Peyer's patch (tissue), 4 donors: ENCODE measurements around the gene CC2D2A.

Source experiments
- POLR2A ChIP-seq, 2 donors: fragments of 450-650 bp; IDR thresholded peaks; one replicate each; pipeline ENCODE4 v1.5.1; 2017; ENCODE audit warnings: antibody characterized with exemption in 2 of 2, mild to moderate bottlenecking in 2 of 2, moderate library complexity in 2 of 2
- TF ChIP-seq, protein P1 (sequence below), 6 experiments: fragments of 450-650 bp in 4 of 6; fragments of 200-600 bp in 2 of 6; sonication (generic) in 1 of 6; IDR thresholded peaks; one replicate each; pipeline ENCODE4 v1.5.1; 2017 to 2019; ENCODE audit warnings: antibody characterized with exemption in 6 of 6, mild to moderate bottlenecking in 3 of 6, moderate library complexity in 1 of 6

DNA sequence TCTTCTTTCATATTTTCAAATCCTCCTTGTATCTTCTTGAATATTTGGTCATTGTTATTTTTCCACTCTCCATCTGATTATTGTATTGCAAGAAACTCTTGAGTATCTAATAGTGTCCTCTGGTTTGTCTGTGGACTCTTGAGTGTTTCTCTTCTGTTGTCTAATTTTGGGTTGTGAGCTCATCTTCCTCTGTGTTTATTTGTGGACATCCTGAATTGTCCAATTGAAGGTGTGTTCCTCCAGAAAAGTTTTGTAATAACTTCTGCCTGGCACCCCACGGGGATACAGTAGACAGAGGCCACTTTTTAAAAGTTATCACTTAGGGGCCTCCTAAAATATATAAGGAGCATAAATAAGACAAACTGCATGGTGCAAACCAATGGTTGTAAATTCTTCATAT, 3.1 kb upstream of the CC2D2A start:
- TF ChIP-seq, protein P1, sequence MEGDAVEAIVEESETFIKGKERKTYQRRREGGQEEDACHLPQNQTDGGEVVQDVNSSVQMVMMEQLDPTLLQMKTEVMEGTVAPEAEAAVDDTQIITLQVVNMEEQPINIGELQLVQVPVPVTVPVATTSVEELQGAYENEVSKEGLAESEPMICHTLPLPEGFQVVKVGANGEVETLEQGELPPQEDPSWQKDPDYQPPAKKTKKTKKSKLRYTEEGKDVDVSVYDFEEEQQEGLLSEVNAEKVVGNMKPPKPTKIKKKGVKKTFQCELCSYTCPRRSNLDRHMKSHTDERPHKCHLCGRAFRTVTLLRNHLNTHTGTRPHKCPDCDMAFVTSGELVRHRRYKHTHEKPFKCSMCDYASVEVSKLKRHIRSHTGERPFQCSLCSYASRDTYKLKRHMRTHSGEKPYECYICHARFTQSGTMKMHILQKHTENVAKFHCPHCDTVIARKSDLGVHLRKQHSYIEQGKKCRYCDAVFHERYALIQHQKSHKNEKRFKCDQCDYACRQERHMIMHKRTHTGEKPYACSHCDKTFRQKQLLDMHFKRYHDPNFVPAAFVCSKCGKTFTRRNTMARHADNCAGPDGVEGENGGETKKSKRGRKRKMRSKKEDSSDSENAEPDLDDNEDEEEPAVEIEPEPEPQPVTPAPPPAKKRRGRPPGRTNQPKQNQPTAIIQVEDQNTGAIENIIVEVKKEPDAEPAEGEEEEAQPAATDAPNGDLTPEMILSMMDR (IDR thresholded peaks at IDR 0.05): no peak
- TF ChIP-seq POLR2A (IDR thresholded peaks at IDR 0.05): no peak
